ENCODE measurements around the gene NFIA.
A peak's percentile ranks its signal among the peaks of the same experiment; 100 is the strongest.

Gene NFIA

DNA sequence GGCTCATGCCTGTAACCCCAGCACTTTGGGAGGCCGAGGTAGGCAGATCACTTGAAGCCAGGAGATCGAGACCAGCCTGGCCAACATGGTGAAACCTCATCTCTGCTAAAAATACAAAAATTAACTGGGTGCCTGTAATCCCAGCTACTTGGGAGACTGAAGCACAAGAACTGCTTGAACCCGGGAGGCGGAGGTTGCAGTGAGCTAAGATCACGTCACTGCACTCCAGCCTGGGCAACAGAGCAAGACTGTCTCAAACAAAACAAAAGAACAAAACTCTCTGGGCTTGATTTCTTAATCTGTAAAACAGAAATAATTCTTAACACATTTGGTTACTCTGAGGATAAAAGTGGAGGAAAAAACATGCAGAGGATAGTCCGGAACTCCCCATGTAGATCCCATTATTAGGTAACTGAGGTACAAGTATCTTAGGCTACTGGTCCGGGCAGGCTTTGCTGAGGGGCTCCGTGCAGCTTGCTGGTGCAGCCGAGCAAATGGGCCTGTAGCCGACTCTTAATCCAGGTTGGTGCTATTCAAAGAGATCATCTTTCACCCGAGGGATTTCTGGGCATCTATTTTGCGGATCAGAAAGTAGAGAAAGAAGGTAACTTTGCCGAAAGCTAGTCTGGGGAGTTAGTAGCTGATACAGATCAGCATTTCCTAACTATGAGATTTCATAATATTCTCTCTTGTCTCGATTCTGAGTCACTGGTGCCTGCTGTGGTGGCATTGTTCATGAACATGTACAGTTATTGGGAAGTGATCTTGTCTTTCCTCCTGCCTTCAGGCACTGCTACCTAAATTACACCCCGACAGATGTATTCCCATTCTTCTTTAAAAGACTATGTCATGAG is 56.8 kb downstream of the NFIA start:
- TF ChIP-seq, protein P1, sequence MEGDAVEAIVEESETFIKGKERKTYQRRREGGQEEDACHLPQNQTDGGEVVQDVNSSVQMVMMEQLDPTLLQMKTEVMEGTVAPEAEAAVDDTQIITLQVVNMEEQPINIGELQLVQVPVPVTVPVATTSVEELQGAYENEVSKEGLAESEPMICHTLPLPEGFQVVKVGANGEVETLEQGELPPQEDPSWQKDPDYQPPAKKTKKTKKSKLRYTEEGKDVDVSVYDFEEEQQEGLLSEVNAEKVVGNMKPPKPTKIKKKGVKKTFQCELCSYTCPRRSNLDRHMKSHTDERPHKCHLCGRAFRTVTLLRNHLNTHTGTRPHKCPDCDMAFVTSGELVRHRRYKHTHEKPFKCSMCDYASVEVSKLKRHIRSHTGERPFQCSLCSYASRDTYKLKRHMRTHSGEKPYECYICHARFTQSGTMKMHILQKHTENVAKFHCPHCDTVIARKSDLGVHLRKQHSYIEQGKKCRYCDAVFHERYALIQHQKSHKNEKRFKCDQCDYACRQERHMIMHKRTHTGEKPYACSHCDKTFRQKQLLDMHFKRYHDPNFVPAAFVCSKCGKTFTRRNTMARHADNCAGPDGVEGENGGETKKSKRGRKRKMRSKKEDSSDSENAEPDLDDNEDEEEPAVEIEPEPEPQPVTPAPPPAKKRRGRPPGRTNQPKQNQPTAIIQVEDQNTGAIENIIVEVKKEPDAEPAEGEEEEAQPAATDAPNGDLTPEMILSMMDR (conservative IDR thresholded peaks at IDR 0.05; ENCODE audit: low read depth, low read length) = no peak
- no peak overlapping the region for H3K4me3 ChIP-seq (ENCODE audit: low read length)
- DNase-seq (ENCODE audit: low read depth) = no peak

- DNase-seq (ENCODE audit: low read depth) = no peak
- H3K4me3 ChIP-seq (ENCODE audit: low read length) = no peak overlapping the region
- TF ChIP-seq, protein P1 (conservative IDR thresholded peaks at IDR 0.05; ENCODE audit: low read depth, low read length) = no peak
Observed at GRCh38 chr1:61139775-61140549, 57.6 kb downstream of the NFIA start.

DNA sequence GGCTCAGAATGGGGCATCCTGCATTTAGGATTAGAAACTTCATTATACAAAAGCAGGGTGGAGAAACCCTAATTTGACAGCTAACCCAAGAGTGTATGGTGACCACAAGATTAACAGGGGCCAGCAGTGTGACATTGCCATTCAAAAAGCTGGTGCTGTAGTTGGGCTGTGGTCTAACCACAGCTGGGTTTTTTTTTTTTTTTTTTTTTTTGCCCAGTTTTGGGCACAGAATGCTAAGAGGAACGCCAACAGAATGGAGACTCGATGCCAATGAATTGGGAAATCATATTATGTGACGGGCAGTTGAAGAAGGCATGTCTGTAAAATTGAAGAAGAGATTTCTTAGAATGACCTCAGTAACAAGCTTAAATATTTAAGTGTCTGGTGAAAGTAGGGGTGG is 58.4 kb downstream of the NFIA start:
- no peak for DNase-seq (ENCODE audit: low read depth)
- H3K4me3 ChIP-seq (ENCODE audit: low read length) = no peak overlapping the region
- TF ChIP-seq, protein P1 (conservative IDR thresholded peaks at IDR 0.05; ENCODE audit: low read depth, low read length) = no peak

GRCh38 chr1:61141288-61142042 is 59.1 kb downstream of the NFIA start:
- TF ChIP-seq, protein P1 (conservative IDR thresholded peaks at IDR 0.05; ENCODE audit: low read depth, low read length) = no peak
- H3K4me3 ChIP-seq (ENCODE audit: low read length) = no peak overlapping the region
- DNase-seq (ENCODE audit: low read depth) = peak; percentile 37

DNA sequence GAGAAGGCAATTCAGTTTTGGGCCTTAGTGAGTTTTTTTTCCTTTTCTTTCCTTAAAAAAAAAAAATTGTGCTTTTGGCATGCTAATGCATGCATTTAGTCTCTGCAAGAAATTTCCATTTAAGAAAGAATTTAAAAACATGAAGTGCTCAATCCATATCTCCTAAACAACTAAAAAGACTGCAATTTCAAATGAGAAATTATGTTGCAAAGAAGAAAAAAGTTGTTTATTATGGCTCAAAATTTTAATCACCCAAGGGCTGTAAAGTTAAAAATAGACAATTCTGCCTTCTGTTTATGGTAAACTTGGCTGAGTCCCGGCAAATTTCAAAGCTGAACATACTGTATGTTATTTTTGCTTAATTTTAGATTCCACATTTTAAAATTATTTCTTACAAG is 59.7 kb downstream of the NFIA start:
- no peak for DNase-seq (ENCODE audit: low read depth)
- TF ChIP-seq, protein P1 (conservative IDR thresholded peaks at IDR 0.05; ENCODE audit: low read depth, low read length) = no peak
- no peak overlapping the region for H3K4me3 ChIP-seq (ENCODE audit: low read length)

- no peak for DNase-seq (ENCODE audit: low read depth)
- TF ChIP-seq, protein P1 (conservative IDR thresholded peaks at IDR 0.05; ENCODE audit: low read depth, low read length) = no peak
- no peak overlapping the region for H3K4me3 ChIP-seq (ENCODE audit: low read length)
Observed at GRCh38 chr1:61142726-61143500, 60.6 kb downstream of the NFIA start.
